Activated effector memory CD4-positive, alpha-beta T cell treated with anti-CD3 and anti-CD28 coated beads, Interleukin-2, amount 50 U/mL, for 16 hours (primary cell): ENCODE measurements around the gene F8A3.
"Not testable (repeated sequence)": the region's sequence is repeated elsewhere in the genome, so short reads cannot be mapped to it uniquely, and the experiment has no call there.

ENCODE experiments used
- DNase-seq: peaks from one replicate; pipeline ENCODE4 v3.0.0-alpha.2; 2020

Gene F8A3

GRCh38 chrX:155458471-155458870, at the start of gene F8A3:
TSS of gene F8A3 (minus strand) at chrX:155458620. CDS start at chrX:155458600, 20 bp downstream.
- not testable (repeated sequence) for DNase-seq

- no peak for DNase-seq
Measured at GRCh38 chrX:155505296-155505695, 46.9 kb upstream of the F8A3 start.

- not testable (repeated sequence) for DNase-seq
Measured at GRCh38 chrX:155495134-155495533, 36.7 kb upstream of the F8A3 start.

GRCh38 chrX:155491421-155491820, 33.0 kb upstream of the F8A3 start:
- DNase-seq, result not testable (repeated sequence)

- DNase-seq, result not testable (repeated sequence)
Measured at GRCh38 chrX:155477136-155477535, 18.7 kb upstream of the F8A3 start.

GRCh38 chrX:155466269-155466938, 8.0 kb upstream of the F8A3 start:
- DNase-seq, result not testable (repeated sequence)

GRCh38 chrX:155460501-155460900, 2.1 kb upstream of the F8A3 start:
- DNase-seq, result not testable (repeated sequence)

- DNase-seq, result not testable (repeated sequence)
Measured at GRCh38 chrX:155457761-155458447, 516 bp downstream of the F8A3 start.

GRCh38 chrX:155441097-155441496, 17.3 kb downstream of the F8A3 start:
- DNase-seq, result no peak

- no peak for DNase-seq
Measured at GRCh38 chrX:155435744-155436112, 22.7 kb downstream of the F8A3 start.

- no peak for DNase-seq
Measured at GRCh38 chrX:155434906-155435743, 23.3 kb downstream of the F8A3 start.

- no peak for DNase-seq
Measured at GRCh38 chrX:155417769-155418168, 40.7 kb downstream of the F8A3 start.
